Suprapubic skin (tissue), 4 donors: Measurements from ENCODE around the gene ARL14.

ENCODE experiments used
- CTCF ChIP-seq, 2 donors: fragments of 200-600 bp in 1 of 2; fragments of 450-650 bp in 1 of 2; sonication (generic) in 1 of 2; IDR thresholded peaks; one replicate each; pipeline ENCODE4 v1.5.1; 2016 to 2019; ENCODE audit warnings: antibody characterized with exemption in 2 of 2, mild to moderate bottlenecking in 1 of 2, moderate library complexity in 1 of 2
- POLR2A ChIP-seq, 2 donors: fragments of 450-650 bp; IDR thresholded peaks; one replicate each; pipeline ENCODE4 v1.6.1; 2017; ENCODE audit warnings: antibody characterized with exemption in 2 of 2, mild to moderate bottlenecking in 2 of 2, moderate library complexity in 2 of 2
- POLR2AphosphoS5 ChIP-seq, 3 donors: sonication (generic); formaldehyde crosslinking; IDR thresholded peaks; one replicate each; pipeline ENCODE4 v1.6.1; 2017; ENCODE audit warnings: antibody characterized with exemption in 3 of 3

GRCh38 chr3:160661660-160662059 is 15.3 kb upstream of the ARL14 start:
- TF ChIP-seq POLR2AphosphoS5 (IDR thresholded peaks at IDR 0.05), result no peak
- TF ChIP-seq CTCF (IDR thresholded peaks at IDR 0.05), result no peak
- no peak for TF ChIP-seq POLR2A (IDR thresholded peaks at IDR 0.05)
